ENCODE results near the gene NPTX2.

Gene NPTX2

GRCh38 chr7:98627413-98627790 lies 10.3 kb downstream of the NPTX2 start:
- no peak overlapping the region for H3K27ac ChIP-seq (ENCODE audit: poor library complexity, severe bottlenecking)
- H3K4me1 ChIP-seq (ENCODE audit: insufficient read depth, poor library complexity, severe bottlenecking) = no peaks in the 10 kb centered on the region
- H3K4me3 ChIP-seq (ENCODE audit: severe bottlenecking) = no peak overlapping the region
- no peak for ATAC-seq (ENCODE audit: low read depth)
- no peaks in the 10 kb centered on the region for H3K36me3 ChIP-seq (ENCODE audit: low read depth)
- peaks cover 2% of the 10 kb centered on the region for H3K9me3 ChIP-seq (ENCODE audit: severe bottlenecking)
- DNase-seq (ENCODE audit: low spot score) = no peak
- peaks cover 64% of the 10 kb centered on the region for H3K27me3 ChIP-seq (ENCODE audit: insufficient read depth, poor library complexity, severe bottlenecking)
- TF ChIP-seq CTCF (IDR thresholded peaks at IDR 0.05; ENCODE audit: poor library complexity, severe bottlenecking) = no peak

GRCh38 chr7:98628418-98628817 lies 11.3 kb downstream of the NPTX2 start:
- Histone ChIP-seq H3K27me3 (ENCODE audit: insufficient read depth, poor library complexity, severe bottlenecking) (peaks cover 59% of the 10 kb centered on the region), H3K4me3 (ENCODE audit: severe bottlenecking) (no peak overlapping the region), H3K36me3 (ENCODE audit: low read depth) (no peaks in the 10 kb centered on the region), H3K4me1 (ENCODE audit: insufficient read depth, poor library complexity, severe bottlenecking) (no peaks in the 10 kb centered on the region), H3K9me3 (ENCODE audit: severe bottlenecking) (no peaks in the 10 kb centered on the region), H3K27ac (ENCODE audit: poor library complexity, severe bottlenecking) (no peak overlapping the region)
- ATAC-seq (ENCODE audit: low read depth) (no peak), DNase-seq (ENCODE audit: low spot score) (no peak)
- no peak for TF ChIP-seq CTCF (IDR thresholded peaks at IDR 0.05; ENCODE audit: poor library complexity, severe bottlenecking)

GRCh38 chr7:98629001-98629431 lies 11.9 kb downstream of the NPTX2 start:
- no peaks in the 10 kb centered on the region for H3K9me3 ChIP-seq (ENCODE audit: severe bottlenecking)
- DNase-seq (ENCODE audit: low spot score) (no peak), ATAC-seq (ENCODE audit: low read depth) (no peak)
- peaks cover 62% of the 10 kb centered on the region for H3K27me3 ChIP-seq (ENCODE audit: insufficient read depth, poor library complexity, severe bottlenecking)
- no peak for TF ChIP-seq CTCF (IDR thresholded peaks at IDR 0.05; ENCODE audit: poor library complexity, severe bottlenecking)
- H3K36me3 ChIP-seq (ENCODE audit: low read depth) = no peaks in the 10 kb centered on the region
- H3K27ac ChIP-seq (ENCODE audit: poor library complexity, severe bottlenecking) = no peak overlapping the region
- no peak overlapping the region for H3K4me3 ChIP-seq (ENCODE audit: severe bottlenecking)
- no peaks in the 10 kb centered on the region for H3K4me1 ChIP-seq (ENCODE audit: insufficient read depth, poor library complexity, severe bottlenecking)

GRCh38 chr7:98630149-98630548 lies 13.1 kb downstream of the NPTX2 start:
- no peaks in the 10 kb centered on the region for H3K9me3 ChIP-seq (ENCODE audit: severe bottlenecking)
- DNase-seq (ENCODE audit: low spot score) (no peak), ATAC-seq (ENCODE audit: low read depth) (no peak)
- H3K27me3 ChIP-seq (ENCODE audit: insufficient read depth, poor library complexity, severe bottlenecking) = peaks cover 67% of the 10 kb centered on the region
- H3K4me1 ChIP-seq (ENCODE audit: insufficient read depth, poor library complexity, severe bottlenecking) = no peaks in the 10 kb centered on the region
- no peak for TF ChIP-seq CTCF (IDR thresholded peaks at IDR 0.05; ENCODE audit: poor library complexity, severe bottlenecking)
- H3K27ac ChIP-seq (ENCODE audit: poor library complexity, severe bottlenecking) = no peak overlapping the region
- H3K4me3 ChIP-seq (ENCODE audit: severe bottlenecking) = no peak overlapping the region
- no peaks in the 10 kb centered on the region for H3K36me3 ChIP-seq (ENCODE audit: low read depth)

- no peak for TF ChIP-seq CTCF (IDR thresholded peaks at IDR 0.05; ENCODE audit: poor library complexity, severe bottlenecking)
- Histone ChIP-seq H3K27me3 (ENCODE audit: insufficient read depth, poor library complexity, severe bottlenecking) (peaks cover 70% of the 10 kb centered on the region), H3K36me3 (ENCODE audit: low read depth) (no peaks in the 10 kb centered on the region), H3K4me3 (ENCODE audit: severe bottlenecking) (no peak overlapping the region), H3K4me1 (ENCODE audit: insufficient read depth, poor library complexity, severe bottlenecking) (no peaks in the 10 kb centered on the region), H3K27ac (ENCODE audit: poor library complexity, severe bottlenecking) (no peak overlapping the region), H3K9me3 (ENCODE audit: severe bottlenecking) (no peaks in the 10 kb centered on the region)
- DNase-seq (ENCODE audit: low spot score) (no peak), ATAC-seq (ENCODE audit: low read depth) (no peak)
Measured at GRCh38 chr7:98630770-98631169, 13.7 kb downstream of the NPTX2 start.
